CD4-positive, alpha-beta T cell treated with Interferon alpha-2 for 1 hour (primary cell): ENCODE data around the gene NFKBIZ.

ENCODE experiments used
- DNase-seq, 2 donors: peaks; one replicate each; pipeline ENCODE4 v3.0.0-alpha.2; 2020 to 2022

NFKBIZ gene

GRCh38 chr3:101848754-101849713 is at the start of gene NFKBIZ:
Gene NFKBIZ, plus strand, starts transcription at chr3:101849514. Its CDS starts 115 bp downstream, at chr3:101849629.
- DNase-seq = peak; percentile 97 to 98

GRCh38 chr3:101801174-101801573 is 48.1 kb upstream of the NFKBIZ start:
- no peak for DNase-seq

- DNase-seq = no peak
These were observed 47.1 kb upstream of the NFKBIZ start for GRCh38 chr3:101802179-101802578.

GRCh38 chr3:101803173-101803782 is 46.0 kb upstream of the NFKBIZ start:
- peak; percentile 67 to 80 for DNase-seq

- DNase-seq = no peak
These were observed 45.4 kb upstream of the NFKBIZ start for GRCh38 chr3:101803939-101804338.

GRCh38 chr3:101806491-101806890 is 42.8 kb upstream of the NFKBIZ start:
- DNase-seq = no peak

GRCh38 chr3:101807888-101808287 is 41.4 kb upstream of the NFKBIZ start:
- no peak for DNase-seq

GRCh38 chr3:101809178-101810021 is 39.9 kb upstream of the NFKBIZ start:
- DNase-seq = peak; percentile 42 to 74

GRCh38 chr3:101810022-101810418 is 39.3 kb upstream of the NFKBIZ start:
- peak in 1 of 2 donors; percentile 33 for DNase-seq

- no peak for DNase-seq
These were observed 37.4 kb upstream of the NFKBIZ start for GRCh38 chr3:101811875-101812274.

- no peak for DNase-seq
These were observed 36.4 kb upstream of the NFKBIZ start for GRCh38 chr3:101812895-101813294.

- DNase-seq = peak in 1 of 2 donors; percentile 65
These were observed 35.4 kb upstream of the NFKBIZ start for GRCh38 chr3:101813817-101814440.

- DNase-seq = no peak
These were observed 34.5 kb upstream of the NFKBIZ start for GRCh38 chr3:101814835-101815234.

- no peak for DNase-seq
These were observed 32.8 kb upstream of the NFKBIZ start for GRCh38 chr3:101816215-101817149.

- DNase-seq = no peak
These were observed 31.3 kb upstream of the NFKBIZ start for GRCh38 chr3:101817992-101818391.

GRCh38 chr3:101819649-101820206 is 29.6 kb upstream of the NFKBIZ start:
- no peak for DNase-seq

GRCh38 chr3:101821503-101821902 is 27.8 kb upstream of the NFKBIZ start:
- DNase-seq = no peak

- no peak for DNase-seq
These were observed 25.8 kb upstream of the NFKBIZ start for GRCh38 chr3:101823525-101823924.

GRCh38 chr3:101824702-101825101 is 24.6 kb upstream of the NFKBIZ start:
- DNase-seq = no peak

GRCh38 chr3:101825904-101826445 is 23.3 kb upstream of the NFKBIZ start:
- DNase-seq = peak in 1 of 2 donors; percentile 35
